WTC11 (cell line): ENCODE results near the gene COL26A1. TPM values are rescaled to one million over a fixed set of nuclear protein-coding genes. Genes with fewer than 3 reads are reported as not detected.
"Not testable (repeated sequence)": the region's sequence is repeated elsewhere in the genome, so short reads cannot be mapped to it uniquely, and the experiment has no call there.

Source experiments
- ATAC-seq: fragments of 200-7000 bp; cut with Tn5 transposase; 2 replicates; pipeline ENCODE4 v1.10.0; 2021; ENCODE audit warnings: mild to moderate bottlenecking, moderate library complexity
- CTCF ChIA-PET: fragments of 300-600 bp; sonication (Branson Sonifier 250); formaldehyde crosslinking; loops from one replicate; lab custom pipeline; 2021; ENCODE audit warnings: antibody characterized with exemption; lab: Charles Lee
- POLR2A ChIA-PET: fragments of 350-600 bp; sonication (Branson Sonifier 250); formaldehyde crosslinking; loops from one replicate; lab custom pipeline; 2021; ENCODE audit warnings: antibody characterized with exemption; lab: Charles Lee
- DNase-seq: peaks from one replicate; pipeline ENCODE4 v3.0.0; 2021; ENCODE audit warnings: low spot score
- H3K27ac Mint-ChIP-seq: 2 replicates; pipeline ENCODE4 v1.8.0; 2021; ENCODE audit warnings: mixed read lengths
- H3K27me3 Mint-ChIP-seq: 2 replicates; pipeline ENCODE4 v1.8.0; 2021; ENCODE audit warnings: low read depth, mild to moderate bottlenecking, moderate library complexity, mixed read lengths
- H3K36me3 Mint-ChIP-seq: 2 replicates; pipeline ENCODE4 v1.8.0; 2021; ENCODE audit warnings: mixed read lengths
- H3K4me1 Mint-ChIP-seq: 2 replicates; pipeline ENCODE4 v1.8.0; 2022; ENCODE audit warnings: mixed read lengths
- H3K4me3 Mint-ChIP-seq: 2 replicates; pipeline ENCODE4 v1.8.0; 2021; ENCODE audit warnings: mild to moderate bottlenecking, moderate library complexity, mixed read lengths
- H3K9me3 Mint-ChIP-seq: 2 replicates; pipeline ENCODE4 v1.8.0; 2021; ENCODE audit warnings: mixed read lengths
- ARID4B ChIP-seq: sonication (generic); formaldehyde crosslinking; IDR thresholded peaks from 2 replicates; pipeline ENCODE4 v1.8.0; 2023; ENCODE audit warnings: missing genetic modification reagents, mild to moderate bottlenecking, borderline replicate concordance
- CBFB ChIP-seq: sonication (generic); formaldehyde crosslinking; IDR thresholded peaks from 2 replicates; pipeline ENCODE4 v1.8.1; 2022; ENCODE audit warnings: mild to moderate bottlenecking, low read depth, missing genetic modification reagents
- ETV6 ChIP-seq: sonication (generic); formaldehyde crosslinking; IDR thresholded peaks from 2 replicates; pipeline ENCODE4 v1.8.1; 2022; ENCODE audit warnings: mild to moderate bottlenecking, missing genetic modification reagents
- IRF1 ChIP-seq: sonication (generic); formaldehyde crosslinking; IDR thresholded peaks from 2 replicates; pipeline ENCODE4 v1.8.0; 2023; ENCODE audit warnings: missing genetic modification reagents
- PRDM15 ChIP-seq: sonication (generic); formaldehyde crosslinking; IDR thresholded peaks from 2 replicates; pipeline ENCODE4 v1.8.0; 2022; ENCODE audit warnings: missing genetic modification reagents
- USF2 ChIP-seq: sonication (generic); formaldehyde crosslinking; IDR thresholded peaks from 2 replicates; pipeline ENCODE4 v1.8.1; 2023; ENCODE audit warnings: mild to moderate bottlenecking, missing genetic modification reagents, moderate library complexity
- ZNF121 ChIP-seq: sonication (generic); formaldehyde crosslinking; IDR thresholded peaks from 2 replicates; pipeline ENCODE4 v1.8.0; 2023; ENCODE audit warnings: missing genetic modification reagents
- ZNF232 ChIP-seq: sonication (generic); formaldehyde crosslinking; IDR thresholded peaks from 2 replicates; pipeline ENCODE4 v1.8.0; 2022; ENCODE audit warnings: mild to moderate bottlenecking, missing genetic modification reagents
- ZNF396 ChIP-seq: fragments of 250-450 bp; sonication (Bioruptor Pico); IDR thresholded peaks from 2 replicates; pipeline ENCODE4 v1.8.0; 2021; ENCODE audit warnings: mild to moderate bottlenecking, moderate library complexity, borderline replicate concordance
- ZNF416 ChIP-seq: fragments of 250-450 bp; sonication (Bioruptor Pico); IDR thresholded peaks from 2 replicates; pipeline ENCODE4 v1.9.0; 2021; ENCODE audit warnings: mild to moderate bottlenecking, inconsistent platforms
- ZNF423 ChIP-seq: fragments of 250-450 bp; sonication (Bioruptor Pico); IDR thresholded peaks from 2 replicates; pipeline ENCODE4 v2.1.2; 2022; ENCODE audit warnings: mild to moderate bottlenecking, moderate library complexity
- total RNA-seq: library from RNA; stranded (reverse); gene quantifications from 3 replicates; pipeline ENCODE4 v1.2.3, GENCODE V29; 2021
- TF ChIP-seq, protein P1 (sequence below): sonication (generic); formaldehyde crosslinking; IDR thresholded peaks from 2 replicates; pipeline ENCODE4 v1.8.0; 2022; ENCODE audit warnings: mild to moderate bottlenecking, missing genetic modification reagents

COL26A1 gene
- total RNA-seq, 1 experiment from 2014 or later, result 64.4 TPM

DNA sequence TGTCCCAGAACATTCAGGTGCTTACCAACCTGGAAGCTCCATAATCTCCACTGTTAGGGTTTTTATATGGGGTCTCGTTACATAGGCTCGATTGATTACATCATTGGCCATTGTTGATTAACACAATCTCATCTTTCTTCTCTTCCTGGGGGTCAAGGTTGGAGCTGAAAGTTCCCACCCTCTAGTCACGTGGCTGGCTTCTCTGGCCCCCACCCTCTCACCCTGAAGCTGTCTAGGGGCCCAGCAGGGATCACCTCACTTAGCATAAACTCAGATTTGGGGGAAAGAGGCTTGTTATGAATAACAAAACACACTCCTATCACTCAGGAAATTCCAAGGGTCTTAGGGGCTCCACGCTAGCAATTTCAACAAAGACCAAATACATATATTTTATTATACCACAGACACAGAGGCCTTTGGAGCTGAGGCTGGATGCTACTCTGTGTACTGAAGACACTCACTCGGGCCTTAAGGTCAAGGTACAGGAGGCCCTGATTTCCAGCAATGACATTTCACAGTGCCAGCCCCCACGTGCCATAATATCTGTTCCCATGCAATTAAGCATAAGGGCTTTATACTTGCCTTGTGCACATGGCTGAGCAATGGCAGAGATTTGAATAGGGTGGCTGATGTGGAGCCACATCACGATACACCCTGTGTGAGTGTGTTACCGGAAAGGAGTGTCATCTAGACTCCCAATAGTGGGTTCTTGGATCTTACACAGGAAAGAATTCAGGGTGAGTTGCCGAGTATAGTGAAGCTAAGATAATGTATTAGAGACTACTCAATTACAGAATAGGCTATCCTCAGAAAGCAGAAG lies 108.2 kb downstream of the COL26A1 start (continued):
- no peak for TF ChIP-seq PRDM15 (CRISPR knock-in tag)
- no peak for TF ChIP-seq ZNF396 (CRISPR knock-in tag)
- TF ChIP-seq ZNF416 (CRISPR knock-in tag), result no peak
- TF ChIP-seq ETV6 (CRISPR knock-in tag), result 0 out of 2 replicates have a peak, but pooled peaks have one; percentile 17
- TF ChIP-seq ZNF423, result no peak
- TF ChIP-seq, protein P1, sequence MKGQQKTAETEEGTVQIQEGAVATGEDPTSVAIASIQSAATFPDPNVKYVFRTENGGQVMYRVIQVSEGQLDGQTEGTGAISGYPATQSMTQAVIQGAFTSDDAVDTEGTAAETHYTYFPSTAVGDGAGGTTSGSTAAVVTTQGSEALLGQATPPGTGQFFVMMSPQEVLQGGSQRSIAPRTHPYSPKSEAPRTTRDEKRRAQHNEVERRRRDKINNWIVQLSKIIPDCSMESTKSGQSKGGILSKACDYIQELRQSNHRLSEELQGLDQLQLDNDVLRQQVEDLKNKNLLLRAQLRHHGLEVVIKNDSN (CRISPR knock-in tag), result peak; percentile 75
- TF ChIP-seq IRF1 (CRISPR knock-in tag), result no peak
- no peak for TF ChIP-seq CBFB (CRISPR knock-in tag)
- TF ChIP-seq ARID4B (CRISPR knock-in tag), result no peak
- peak; percentile 84 for TF ChIP-seq USF2 (CRISPR knock-in tag)

DNA sequence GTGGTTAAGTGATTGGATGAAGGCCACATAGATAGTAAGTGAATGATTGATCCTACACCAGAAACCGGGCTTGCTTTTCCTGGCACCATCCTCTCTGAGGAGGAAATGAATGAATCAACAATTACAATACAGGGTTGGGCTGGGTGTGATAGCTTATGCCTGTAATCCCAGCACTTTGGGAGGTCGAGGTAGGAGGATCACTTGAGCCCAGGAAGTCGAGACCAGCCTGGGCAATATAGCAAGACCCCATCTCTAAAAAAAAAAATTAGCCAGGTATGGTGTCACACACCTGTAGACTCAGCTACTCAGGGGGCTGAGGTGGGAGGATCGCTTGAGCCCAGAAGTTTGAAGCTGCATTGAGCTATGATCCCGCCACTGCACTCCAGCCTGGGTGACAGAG lies 111.5 kb downstream of the COL26A1 start:
- ChIA-PET CTCF (interaction anchor here (1.3 kb wide), 1 partner anchor 15 kb away, joined by 3 read pairs; no protein-coding TSS in a partner anchor), POLR2A (no interaction called here)
- no peak overlapping the region for H3K27ac Mint-ChIP-seq
- no peak for DNase-seq
- H3K27me3 Mint-ChIP-seq, result peaks cover 4% of the 10 kb centered on the region
- no peak overlapping the region for H3K4me3 Mint-ChIP-seq
- TF ChIP-seq ZNF121 (CRISPR knock-in tag) (peak; percentile 74; the same call in 1 of the 2 replicates), ZNF232 (CRISPR knock-in tag) (no peak)
- TF ChIP-seq, all 79 proteins: peak for 1
- peaks cover 10% of the 10 kb centered on the region for H3K36me3 Mint-ChIP-seq
- H3K9me3 Mint-ChIP-seq, result peaks cover 9% of the 10 kb centered on the region
- H3K4me1 Mint-ChIP-seq, result peaks cover 22% of the 10 kb centered on the region
- ATAC-seq, result no peak

- H3K4me3 Mint-ChIP-seq, POLR2A ChIA-PET, H3K4me1 Mint-ChIP-seq, DNase-seq, ATAC-seq, H3K27ac Mint-ChIP-seq, H3K27me3 Mint-ChIP-seq: not testable (repeated sequence)
- peaks cover 15% of the 10 kb centered on the region for H3K36me3 Mint-ChIP-seq
- CTCF ChIA-PET, result interaction anchor here (0.7 kb wide), 1 partner anchor 773 kb away, joined by 5 read pairs; no protein-coding TSS in a partner anchor
- H3K9me3 Mint-ChIP-seq, result peaks cover 14% of the 10 kb centered on the region
Measured at GRCh38 chr7:101475691-101476090, 113.0 kb downstream of the COL26A1 start.
